Stimulated activated CD8-positive, alpha-beta memory T cell treated with anti-CD3 and anti-CD28 coated beads, Interleukin-12 subunit alpha, Interleukin-12 subunit beta, amount 100 ng/mL, for 24 hours (primary cell): Measurements from ENCODE around the gene CENPA.
"Not testable (repeated sequence)": the region's sequence is repeated elsewhere in the genome, so short reads cannot be mapped to it uniquely, and the experiment has no call there.

Experiments
- DNase-seq: peaks from one replicate; pipeline ENCODE4 v3.0.0-alpha.2; 2020; ENCODE audit errors: extremely low read depth

The CENPA gene

GRCh38 chr2:26785431-26786206, at the start of gene CENPA:
TSS of gene CENPA (plus strand) at chr2:26786056. CDS start at chr2:26786197, 141 bp downstream.
- DNase-seq = peak; percentile 82

- no peak for DNase-seq
These were observed 48.6 kb upstream of the CENPA start for GRCh38 chr2:26737221-26737620.

- DNase-seq = no peak
These were observed 47.4 kb upstream of the CENPA start for GRCh38 chr2:26738481-26738880.

GRCh38 chr2:26739514-26739913, 46.3 kb upstream of the CENPA start:
- DNase-seq = no peak

- no peak for DNase-seq
These were observed 45.5 kb upstream of the CENPA start for GRCh38 chr2:26740346-26740745.

- DNase-seq = no peak
These were observed 45.0 kb upstream of the CENPA start for GRCh38 chr2:26740890-26741302.

GRCh38 chr2:26742048-26742770, 43.6 kb upstream of the CENPA start:
- DNase-seq = no peak

- no peak for DNase-seq
These were observed 42.0 kb upstream of the CENPA start for GRCh38 chr2:26743852-26744251.

GRCh38 chr2:26744953-26745352, 40.9 kb upstream of the CENPA start:
- no peak for DNase-seq

- peak; percentile 44 for DNase-seq
These were observed 40.1 kb upstream of the CENPA start for GRCh38 chr2:26745609-26746327.

- DNase-seq = no peak
These were observed 38.9 kb upstream of the CENPA start for GRCh38 chr2:26746934-26747333.

GRCh38 chr2:26749787-26750420, 36.0 kb upstream of the CENPA start:
- not testable (repeated sequence) for DNase-seq

GRCh38 chr2:26750467-26750866, 35.4 kb upstream of the CENPA start:
- DNase-seq = not testable (repeated sequence)

- no peak for DNase-seq
These were observed 33.2 kb upstream of the CENPA start for GRCh38 chr2:26752656-26753055.

- no peak for DNase-seq
These were observed 31.3 kb upstream of the CENPA start for GRCh38 chr2:26754539-26754938.

- no peak for DNase-seq
These were observed 30.7 kb upstream of the CENPA start for GRCh38 chr2:26754972-26755670.

GRCh38 chr2:26756337-26756736, 29.5 kb upstream of the CENPA start:
- DNase-seq = no peak

- no peak for DNase-seq
These were observed 27.7 kb upstream of the CENPA start for GRCh38 chr2:26757873-26758789.

- no peak for DNase-seq
These were observed 27.0 kb upstream of the CENPA start for GRCh38 chr2:26758790-26759321.

GRCh38 chr2:26759845-26760244, 26.0 kb upstream of the CENPA start:
- no peak for DNase-seq
